Spleen (tissue), 11 donors: ENCODE measurements around the gene KCNS1. TPM values are rescaled to one million over a fixed set of nuclear protein-coding genes. Genes with fewer than 3 reads are reported as not detected.

Experiments used
- DNase-seq: peaks from one replicate; pipeline ENCODE4 v3.0.0-alpha.2; 2020
- H3K27ac ChIP-seq, 8 donors: fragments of 200-600 bp; sonication (generic) in 7 of 8; 1 replicate in 4 of 8; 2 replicates in 4 of 8; pipeline versions ENCODE4 v1.5.0 to v1.8.0; 2016 to 2021; ENCODE audit warnings: inconsistent platforms in 4 of 8, mild to moderate bottlenecking in 4 of 8, moderate library complexity in 1 of 8
- H3K27me3 ChIP-seq, 7 donors: fragments of 200-600 bp; sonication (generic) in 6 of 7; replicated peaks in 1 of 7; 1 replicate in 4 of 7; 2 replicates in 3 of 7; pipeline versions ENCODE4 v1.5.0 to v1.8.0; 2016 to 2021; ENCODE audit warnings: inconsistent platforms in 3 of 7, mild to moderate bottlenecking in 1 of 7
- H3K36me3 ChIP-seq, 6 donors: fragments of 200-600 bp; sonication (generic) in 5 of 6; 1 replicate in 4 of 6; 2 replicates in 2 of 6; pipeline versions ENCODE4 v1.5.0 to v1.8.0; 2016 to 2021; ENCODE audit warnings: inconsistent platforms in 2 of 6
- H3K4me1 ChIP-seq, 6 donors: fragments of 200-600 bp; sonication (generic) in 5 of 6; 1 replicate in 3 of 6; 2 replicates in 3 of 6; pipeline versions ENCODE4 v1.5.0 to v1.8.0; 2016 to 2021; ENCODE audit warnings: inconsistent platforms in 3 of 6
- H3K4me3 ChIP-seq, 8 donors: fragments of 200-600 bp; sonication (generic) in 7 of 8; 1 replicate in 4 of 8; 2 replicates in 4 of 8; pipeline versions ENCODE4 v1.5.0 to v1.8.0; 2016 to 2021; ENCODE audit warnings: inconsistent platforms in 4 of 8, mild to moderate bottlenecking in 4 of 8, moderate library complexity in 2 of 8
- H3K9me3 ChIP-seq, 8 donors: fragments of 200-600 bp; sonication (generic) in 7 of 8; 1 replicate in 4 of 8; 2 replicates in 4 of 8; pipeline versions ENCODE4 v1.5.0 to v1.8.0; 2016 to 2021; ENCODE audit warnings: inconsistent platforms in 4 of 8
- CTCF ChIP-seq, 11 experiments: fragments of 200-600 bp in 7 of 11; fragments of 450-650 bp in 4 of 11; sonication (generic) in 4 of 11; IDR thresholded peaks in 8 of 11; conservative IDR thresholded peaks in 3 of 11; 1 replicate in 7 of 11; 2 replicates in 4 of 11; pipeline versions ENCODE4 v1.4.0 to v1.8.0; 2016 to 2021; ENCODE audit warnings: antibody characterized with exemption in 11 of 11, inconsistent platforms in 4 of 11, mild to moderate bottlenecking in 1 of 11
- POLR2A ChIP-seq, 3 donors: fragments of 450-650 bp; IDR thresholded peaks; one replicate each; pipeline ENCODE4 v1.5.1; 2017; ENCODE audit warnings: antibody characterized with exemption in 3 of 3, mild to moderate bottlenecking in 1 of 3
- POLR2AphosphoS5 ChIP-seq, 3 donors: sonication (generic); formaldehyde crosslinking; IDR thresholded peaks; one replicate each; pipeline ENCODE4 v1.5.1; 2017; ENCODE audit warnings: antibody characterized with exemption in 3 of 3
- WGBS, 5 donors: extraction: QIAGEN DNeasy Blood & Tissue Kit in 3 of 5; methylation state at CpG; one replicate each; pipeline versions ENCODE4 v1.1.5 to v1.1.7; 2013 to 2018; 5-methylcytosine and 5-hydroxymethylcytosine counted together
- intact Hi-C: fragments of 100-400 bp; cut with DNase I; formaldehyde crosslinking; loops from one replicate; pipeline ENCODE4 v1.15.0; 2023; ENCODE audit warnings: low total_unique reads
- polyA plus RNA-seq, 3 donors: library from polyadenylated mRNA; stranded (reverse); fragments of 200-250 nt; gene quantifications; one replicate each; pipeline ENCODE4 v1.2.1, GENCODE V29; 2013
- total RNA-seq, 7 donors: library from RNA; depleted of rRNA in 3 of 7; stranded (reverse); fragments of >200 nt in 3 of 7; fragmentation: NEBNext Ultra II Directional in 4 of 7; extraction: Animal tissue kit (Norgen Biotek cat#: 25700) in 4 of 7; gene quantifications; one replicate each; pipeline versions ENCODE4 v1.1.0 to v1.2.1, GENCODE V29; 2016 to 2021
- donor health status: healthy with polysubstance abuse.
- donor health status: DM: no; HTN: no; CAD: no; lungs with moderate emphysema.
- donor health status: DM: no; HTN: no; CAD: no.
- donor health status: Bipolar disorder and iron deficiency.
- donor health status: healthy.
- donor health status: DM: no; HTN: no; CAD: no.
- donor health status: DM: yes; HTN: yes; CAD: no.

Gene KCNS1
- total and polyA plus RNA-seq, 10 donors = 0.05 to 0.06 TPM; not detected in 8

DNA sequence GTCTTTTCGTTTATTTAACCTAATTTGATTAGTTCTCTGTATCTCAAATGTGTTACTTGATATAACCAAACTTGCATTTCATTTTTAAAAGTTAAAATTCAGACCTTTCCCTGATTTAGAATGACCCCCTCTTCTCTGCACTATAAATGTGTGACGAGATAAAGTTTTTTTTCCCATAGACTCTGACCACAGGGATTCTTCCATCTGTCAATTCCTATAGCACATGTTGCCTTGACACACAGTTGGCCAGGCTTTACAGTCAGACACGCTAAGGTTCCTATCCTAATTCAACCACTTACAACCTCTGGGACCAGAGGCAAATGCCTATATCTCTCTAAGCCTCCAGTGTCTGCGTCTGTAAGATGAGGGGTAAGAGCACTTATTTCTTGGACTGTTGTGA lies 40.6 kb downstream of the KCNS1 start:
- WGBS, 5 donors = 90 to 97% (median 95%) methylated on average over 4 of the region's 4 CpGs
- no peaks in the 10 kb centered on the region for H3K27me3 ChIP-seq

GRCh38 chr20:45059022-45059728 lies 41.8 kb downstream of the KCNS1 start:
- no peak for DNase-seq
- 85 to 90% (median 89%) methylated on average over 6 of the region's 6 CpGs for WGBS, 5 donors
- Histone ChIP-seq H3K4me1 (peaks cover 0 to 78% (median 20%) of the 10 kb centered on the region in 6 donors), H3K36me3 (peaks cover 0 to 83% (median 17%) of the 10 kb centered on the region in 6 donors), H3K27me3 (no peaks in the 10 kb centered on the region), H3K4me3 (no peak overlapping the region), H3K27ac (peak overlapping the region in 1 of 8 donors; percentile 38), H3K9me3 (no peaks in the 10 kb centered on the region)
- intact Hi-C loops = no loop called here
- TF ChIP-seq POLR2AphosphoS5 (IDR thresholded peaks at IDR 0.05) (no peak), POLR2A (IDR thresholded peaks at IDR 0.05) (no peak), CTCF (IDR thresholded peaks at IDR 0.05 in 8 of 11, conservative IDR thresholded peaks at IDR 0.05 in 3 of 11) (no peak)

More for the DNA sequence above, 40.6 kb downstream of the KCNS1 start:
- TF ChIP-seq POLR2AphosphoS5 (IDR thresholded peaks at IDR 0.05) = no peak
- no peak for TF ChIP-seq CTCF (IDR thresholded peaks at IDR 0.05 in 8 of 11, conservative IDR thresholded peaks at IDR 0.05 in 3 of 11)
- no peak for TF ChIP-seq POLR2A (IDR thresholded peaks at IDR 0.05)
- no peak for DNase-seq
- intact Hi-C loops = no loop called here
- no peaks in the 10 kb centered on the region for H3K9me3 ChIP-seq
- peaks cover 6 to 78% (median 17%) of the 10 kb centered on the region in 6 donors for H3K4me1 ChIP-seq
- H3K27ac ChIP-seq = no peak overlapping the region
- H3K4me3 ChIP-seq = no peak overlapping the region
- H3K36me3 ChIP-seq = peaks cover 0 to 72% (median 14%) of the 10 kb centered on the region in 6 donors

- WGBS, 5 donors = 71 to 87% (median 80%) methylated on average over 4 of the region's 4 CpGs
- DNase-seq = no peak
- Histone ChIP-seq H3K27ac (peak overlapping the region in 1 of 8 donors; percentile 38), H3K27me3 (no peaks in the 10 kb centered on the region), H3K36me3 (peaks cover 0 to 91% (median 20%) of the 10 kb centered on the region in 6 donors), H3K4me3 (no peak overlapping the region), H3K9me3 (no peaks in the 10 kb centered on the region), H3K4me1 (peaks cover 0 to 78% (median 24%) of the 10 kb centered on the region in 6 donors)
- intact Hi-C loops = no loop called here
- TF ChIP-seq CTCF (IDR thresholded peaks at IDR 0.05 in 8 of 11, conservative IDR thresholded peaks at IDR 0.05 in 3 of 11) (no peak), POLR2AphosphoS5 (IDR thresholded peaks at IDR 0.05) (no peak), POLR2A (IDR thresholded peaks at IDR 0.05) (no peak)
Measured at GRCh38 chr20:45058168-45058850, 42.6 kb downstream of the KCNS1 start.
